Ovary (tissue), 9 donors: ENCODE results near the gene OR8G5. TPM values are rescaled to one million over a fixed set of nuclear protein-coding genes. Genes with fewer than 3 reads are reported as not detected.

Experiments used
- DNase-seq, 5 donors: peaks; one replicate each; pipeline ENCODE4 v3.0.0-alpha.2; 2019 to 2020
- H3K27ac ChIP-seq, 2 donors: fragments of 200-600 bp; one replicate each; pipeline versions ENCODE4 v1.5.1 to v1.8.0; 2019 to 2022
- H3K27me3 ChIP-seq: fragments of 200-600 bp; one replicate; pipeline ENCODE4 v1.8.0; 2022
- H3K36me3 ChIP-seq: fragments of 200-600 bp; sonication (generic); one replicate; pipeline ENCODE4 v1.5.1; 2019
- H3K4me1 ChIP-seq: one replicate; pipeline ENCODE4 v1.8.1; 2013; ENCODE audit warnings: mild to moderate bottlenecking, moderate library complexity; ENCODE audit not compliant: insufficient read depth
- H3K4me3 ChIP-seq: fragments of 200-600 bp; sonication (generic); one replicate; pipeline ENCODE4 v1.5.1; 2017
- H3K9me3 ChIP-seq, 2 donors: fragments of 200-600 bp in 1 of 2; sonication (generic) in 1 of 2; one replicate each; pipeline versions ENCODE4 v1.5.1 to v1.8.1; 2013 to 2019; ENCODE audit warnings: mild to moderate bottlenecking in 1 of 2, moderate library complexity in 1 of 2
- EP300 ChIP-seq: sonication (generic); formaldehyde crosslinking; IDR thresholded peaks from one replicate; pipeline ENCODE4 v1.6.1; 2017; ENCODE audit warnings: antibody characterized with exemption
- POLR2A ChIP-seq: fragments of 450-650 bp; IDR thresholded peaks from one replicate; pipeline ENCODE4 v1.6.1; 2017; ENCODE audit warnings: antibody characterized with exemption, mild to moderate bottlenecking, moderate library complexity
- WGBS, 3 donors: extraction: QIAGEN DNeasy Blood & Tissue Kit in 1 of 3; methylation state at CpG; one replicate each; pipeline versions ENCODE4 v1.1.5 to v1.1.7; 2013 to 2017; 5-methylcytosine and 5-hydroxymethylcytosine counted together
- intact Hi-C, 4 donors: fragments of 100-400 bp; cut with DNase I; formaldehyde crosslinking; loops; one replicate each; pipeline versions ENCODE4 v1.11.0 to v1.15.1; 2022 to 2023
- polyA plus RNA-seq, 2 donors: library from polyadenylated mRNA; stranded (reverse); fragments of 200-250 nt in 1 of 2; fragments of 350-450 nt in 1 of 2; fragmentation: Illumina TruSeq in 1 of 2; extraction: RNeasy Lipid Tissue Mini Kit (QIAGEN cat#74804) in 1 of 2; gene quantifications; one replicate each; pipeline ENCODE4 v1.2.3, GENCODE V29; 2013 to 2014
- total RNA-seq, 7 donors: library from RNA; depleted of rRNA in 2 of 7; stranded (reverse); fragments of >200 nt in 2 of 7; fragmentation: NEBNext Ultra II Directional in 3 of 7; extraction: Animal tissue kit (Norgen Biotek cat#: 25700) in 3 of 7; gene quantifications; one replicate each; pipeline versions ENCODE4 v1.1.0 to v1.2.4, GENCODE V29; 2016 to 2023
- TF ChIP-seq, protein P1 (sequence below), 3 donors: fragments of 450-650 bp in 2 of 3; fragments of 200-600 bp in 1 of 3; IDR thresholded peaks; one replicate each; pipeline versions ENCODE4 v1.5.1 to v1.8.0; 2016 to 2022; ENCODE audit warnings: antibody characterized with exemption in 3 of 3, mild to moderate bottlenecking in 1 of 3
- donor health status: DM: no; HTN: no; CAD: no; lungs with moderate emphysema.
- donor health status: DM: no; HTN: no; CAD: no.
- donor health status: Bipolar disorder and iron deficiency.
- donor health status: DM: yes; HTN: yes; CAD: no.
- donor health status: DM: no; HTN: no; CAD: no.
- donor health status: DM: yes; HTN: yes; CAD: no.

The OR8G5 gene
- total and polyA plus RNA-seq, 9 donors, result not detected

DNA sequence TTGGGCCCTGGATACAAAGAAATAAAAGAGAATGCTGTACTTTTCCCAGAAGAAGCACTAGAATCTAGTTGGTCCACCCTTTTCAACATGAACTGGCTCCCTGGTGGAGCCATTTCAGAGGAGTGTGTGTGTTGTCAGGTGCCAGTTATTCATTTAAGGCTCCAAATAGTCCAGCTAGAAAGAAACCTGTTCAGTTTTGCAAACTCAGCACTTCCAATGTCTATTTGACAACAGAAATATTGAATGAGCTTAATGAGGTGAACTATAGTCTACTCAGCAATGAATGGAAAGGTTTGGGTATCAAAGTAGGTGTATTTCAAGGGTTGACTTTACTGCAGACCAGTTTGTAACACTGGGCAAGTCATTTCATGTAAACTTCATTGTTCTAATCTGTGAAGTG, 55.5 kb downstream of the OR8G5 start:
- no peak for DNase-seq
- no peak overlapping the region for H3K4me3 ChIP-seq
- H3K36me3 ChIP-seq, result no peaks in the 10 kb centered on the region
- H3K4me1 ChIP-seq, result no peaks in the 10 kb centered on the region
- intact Hi-C loops, result no loop called here
- H3K27ac ChIP-seq, result no peak overlapping the region
- no peaks in the 10 kb centered on the region for H3K27me3 ChIP-seq
- TF ChIP-seq EP300, result no peak
- TF ChIP-seq POLR2A, result no peak
- TF ChIP-seq, protein P1, sequence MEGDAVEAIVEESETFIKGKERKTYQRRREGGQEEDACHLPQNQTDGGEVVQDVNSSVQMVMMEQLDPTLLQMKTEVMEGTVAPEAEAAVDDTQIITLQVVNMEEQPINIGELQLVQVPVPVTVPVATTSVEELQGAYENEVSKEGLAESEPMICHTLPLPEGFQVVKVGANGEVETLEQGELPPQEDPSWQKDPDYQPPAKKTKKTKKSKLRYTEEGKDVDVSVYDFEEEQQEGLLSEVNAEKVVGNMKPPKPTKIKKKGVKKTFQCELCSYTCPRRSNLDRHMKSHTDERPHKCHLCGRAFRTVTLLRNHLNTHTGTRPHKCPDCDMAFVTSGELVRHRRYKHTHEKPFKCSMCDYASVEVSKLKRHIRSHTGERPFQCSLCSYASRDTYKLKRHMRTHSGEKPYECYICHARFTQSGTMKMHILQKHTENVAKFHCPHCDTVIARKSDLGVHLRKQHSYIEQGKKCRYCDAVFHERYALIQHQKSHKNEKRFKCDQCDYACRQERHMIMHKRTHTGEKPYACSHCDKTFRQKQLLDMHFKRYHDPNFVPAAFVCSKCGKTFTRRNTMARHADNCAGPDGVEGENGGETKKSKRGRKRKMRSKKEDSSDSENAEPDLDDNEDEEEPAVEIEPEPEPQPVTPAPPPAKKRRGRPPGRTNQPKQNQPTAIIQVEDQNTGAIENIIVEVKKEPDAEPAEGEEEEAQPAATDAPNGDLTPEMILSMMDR (IDR thresholded peaks at IDR 0.05), result no peak
- no peaks in the 10 kb centered on the region for H3K9me3 ChIP-seq

- DNase-seq, result no peak
- H3K4me1 ChIP-seq, result no peaks in the 10 kb centered on the region
- WGBS, 3 donors, result 76 to 89% (median 77%) methylated on average over 4 of the region's 4 CpGs
These were observed 57.0 kb downstream of the OR8G5 start for GRCh38 chr11:124313131-124313530.

DNA sequence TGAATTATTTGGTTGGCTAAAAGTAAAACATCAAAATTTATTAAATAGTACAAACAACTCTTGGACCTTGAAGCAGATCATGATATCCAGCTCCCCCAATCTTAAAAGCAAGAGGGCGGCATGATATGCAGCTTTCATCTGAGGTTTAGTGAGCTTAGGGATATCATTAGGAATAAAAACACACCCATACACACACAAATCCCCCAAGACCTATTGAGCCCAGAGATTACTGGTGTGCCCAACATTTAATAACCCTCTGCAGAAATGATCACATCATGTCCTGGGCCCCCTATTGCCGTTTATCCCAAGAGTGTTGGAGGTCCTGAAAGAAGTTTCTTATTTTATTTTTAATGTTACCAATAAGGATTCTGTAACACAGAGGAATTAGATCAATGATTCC, 57.7 kb downstream of the OR8G5 start, which contains the start of gene OR8D1:
Gene OR8D1, minus strand, starts transcription at position 101 of the 400 bp plus-strand sequence. CDS start 3,183 bp downstream, outside the sequence.
- WGBS, 3 donors, result 66 to 78% (median 71%) methylated on average over 2 of the region's 2 CpGs
- DNase-seq, result no peak
- Histone ChIP-seq H3K4me1 (no peaks in the 10 kb centered on the region), H3K27ac (no peak within 1 kb of the TSS), H3K27me3 (no peaks in the 10 kb centered on the region), H3K36me3 (no peaks in the 10 kb centered on the region), H3K4me3 (no peak within 1 kb of the TSS), H3K9me3 (no peaks in the 10 kb centered on the region)
- intact Hi-C loops, result no loop called here
- TF ChIP-seq, protein P1 (IDR thresholded peaks at IDR 0.05), result no peak
- TF ChIP-seq POLR2A (no peak), EP300 (no peak)

More at GRCh38 chr11:124313131-124313530, 57.0 kb downstream of the OR8G5 start:
- Histone ChIP-seq H3K4me3 (no peak overlapping the region), H3K27ac (no peak overlapping the region), H3K9me3 (no peaks in the 10 kb centered on the region), H3K27me3 (no peaks in the 10 kb centered on the region), H3K36me3 (no peaks in the 10 kb centered on the region)
- no peak for TF ChIP-seq POLR2A
- TF ChIP-seq, protein P1 (IDR thresholded peaks at IDR 0.05), result no peak
- no peak for TF ChIP-seq EP300
- intact Hi-C loops, result no loop called here

- H3K27ac ChIP-seq, result no peak overlapping the region
- DNase-seq, result no peak
- no peak overlapping the region for H3K4me3 ChIP-seq
- no peaks in the 10 kb centered on the region for H3K9me3 ChIP-seq
- H3K27me3 ChIP-seq, result no peaks in the 10 kb centered on the region
- intact Hi-C loops, result no loop called here
- no peaks in the 10 kb centered on the region for H3K4me1 ChIP-seq
- TF ChIP-seq, protein P1 (IDR thresholded peaks at IDR 0.05), result no peak
- TF ChIP-seq EP300, result no peak
- TF ChIP-seq POLR2A, result no peak
- no peaks in the 10 kb centered on the region for H3K36me3 ChIP-seq
- WGBS, 3 donors, result 67 to 76% (median 70%) methylated on average over 3 of the region's 3 CpGs
These were observed 58.9 kb downstream of the OR8G5 start for GRCh38 chr11:124315052-124315451.

Other genes with a start within 250 kb of the OR8G5 start
- gene OR10G4, start 243.4 kb upstream of the OR8G5 start, total RNA-seq, result under 1 TPM in 1 of 7 donors, not detected in 6; 0.11 TPM
- gene OR10G4, start 243.4 kb upstream of the OR8G5 start, polyA plus RNA-seq, result not detected
- not detected for gene OR10G9, start 233.4 kb upstream of the OR8G5 start, total RNA-seq
- not detected for gene OR10G9, start 233.4 kb upstream of the OR8G5 start, polyA plus RNA-seq
- not detected for gene OR10G8, start 229.6 kb upstream of the OR8G5 start, total RNA-seq
- not detected for gene OR10G8, start 229.6 kb upstream of the OR8G5 start, polyA plus RNA-seq
- gene OR10G7, start 215.1 kb upstream of the OR8G5 start, total RNA-seq, result not detected
- gene OR10G7, start 215.1 kb upstream of the OR8G5 start, polyA plus RNA-seq, result not detected
- gene VWA5A, start 140.9 kb upstream of the OR8G5 start, total RNA-seq, result 10 to 100 TPM; 10.7 to 18.9 (median 16.7) TPM
- 10 to 100 TPM in 1 of 2 donors, 1 to 10 TPM in 1; 9.9 to 27.5 TPM for gene VWA5A, start 140.9 kb upstream of the OR8G5 start, polyA plus RNA-seq
- not detected for gene OR10D3, start 73.0 kb upstream of the OR8G5 start, total RNA-seq
- not detected for gene OR10D3, start 73.0 kb upstream of the OR8G5 start, polyA plus RNA-seq
- not detected for gene OR8G1, start 15.3 kb upstream of the OR8G5 start, total RNA-seq
- gene OR8G1, start 15.3 kb upstream of the OR8G5 start, polyA plus RNA-seq, result not detected
- not detected for gene OR8D1, start 57.6 kb downstream of the OR8G5 start, total RNA-seq
- gene OR8D1, start 57.6 kb downstream of the OR8G5 start, polyA plus RNA-seq, result not detected
- not detected for gene OR8D2, start 63.8 kb downstream of the OR8G5 start, total RNA-seq
- not detected for gene OR8D2, start 63.8 kb downstream of the OR8G5 start, polyA plus RNA-seq
- gene OR8B2, start 128.1 kb downstream of the OR8G5 start, total RNA-seq, result not detected
- gene OR8B2, start 128.1 kb downstream of the OR8G5 start, polyA plus RNA-seq, result not detected
- not detected for gene OR8B3, start 142.6 kb downstream of the OR8G5 start, total RNA-seq
- gene OR8B3, start 142.6 kb downstream of the OR8G5 start, polyA plus RNA-seq, result not detected
- gene OR8B4, start 168.5 kb downstream of the OR8G5 start, total RNA-seq, result not detected
- gene OR8B4, start 168.5 kb downstream of the OR8G5 start, polyA plus RNA-seq, result not detected
- gene OR8B8, start 189.3 kb downstream of the OR8G5 start, total RNA-seq, result not detected
- not detected for gene OR8B8, start 189.3 kb downstream of the OR8G5 start, polyA plus RNA-seq